BJ (cell line): ENCODE data around the gene C2CD2. TPM values are rescaled to one million over a fixed set of nuclear protein-coding genes. Genes with fewer than 3 reads are reported as not detected.

Experiments used
- CTCF ChIA-PET: fragments of 350-600 bp; formaldehyde crosslinking; extraction: SDS; loops from one replicate; lab custom pipeline; 2021; ENCODE audit warnings: antibody characterized with exemption, inconsistent platforms; lab: Yijun Ruan, JAX
- POLR2A ChIA-PET: fragments of 300-600 bp; sonication (Branson Sonifier 250); formaldehyde crosslinking; extraction: SDS; loops from one replicate; lab custom pipeline; 2021; ENCODE audit warnings: antibody characterized with exemption; lab: Charles Lee
- DNase-seq: peaks from one replicate; pipeline ENCODE4 v3.0.0-alpha.2; 2011; ENCODE audit warnings: low read depth
- H3K27me3 ChIP-seq: 2 replicates; pipeline ENCODE4 v1.6.0; 2011; ENCODE audit warnings: low read length; ENCODE audit not compliant: control insufficient read depth, insufficient read depth
- H3K36me3 ChIP-seq: 2 replicates; pipeline ENCODE4 v1.5.1; 2011; ENCODE audit warnings: low read length; ENCODE audit not compliant: control insufficient read depth, insufficient read depth
- H3K4me3 ChIP-seq: 2 replicates; pipeline ENCODE4 v1.5.1; 2011; ENCODE audit warnings: low read depth, mild to moderate bottlenecking, control low read depth, low read length
- polyA plus RNA-seq: library from polyadenylated mRNA; depleted of rRNA; stranded (reverse); fragments of >200 nt; gene quantifications from 2 replicates; pipeline ENCODE4 v1.2.3, GENCODE V29; 2011
- TF ChIP-seq, protein P1 (sequence below): IDR thresholded peaks from 2 replicates; pipeline ENCODE4 v1.5.1; 2011; ENCODE audit warnings: low read depth, mild to moderate bottlenecking, control low read depth, inconsistent platforms, low read length, moderate library complexity; ENCODE audit not compliant: insufficient read depth

Gene C2CD2
- polyA plus RNA-seq, 1 experiment, result 21.9 TPM

DNA sequence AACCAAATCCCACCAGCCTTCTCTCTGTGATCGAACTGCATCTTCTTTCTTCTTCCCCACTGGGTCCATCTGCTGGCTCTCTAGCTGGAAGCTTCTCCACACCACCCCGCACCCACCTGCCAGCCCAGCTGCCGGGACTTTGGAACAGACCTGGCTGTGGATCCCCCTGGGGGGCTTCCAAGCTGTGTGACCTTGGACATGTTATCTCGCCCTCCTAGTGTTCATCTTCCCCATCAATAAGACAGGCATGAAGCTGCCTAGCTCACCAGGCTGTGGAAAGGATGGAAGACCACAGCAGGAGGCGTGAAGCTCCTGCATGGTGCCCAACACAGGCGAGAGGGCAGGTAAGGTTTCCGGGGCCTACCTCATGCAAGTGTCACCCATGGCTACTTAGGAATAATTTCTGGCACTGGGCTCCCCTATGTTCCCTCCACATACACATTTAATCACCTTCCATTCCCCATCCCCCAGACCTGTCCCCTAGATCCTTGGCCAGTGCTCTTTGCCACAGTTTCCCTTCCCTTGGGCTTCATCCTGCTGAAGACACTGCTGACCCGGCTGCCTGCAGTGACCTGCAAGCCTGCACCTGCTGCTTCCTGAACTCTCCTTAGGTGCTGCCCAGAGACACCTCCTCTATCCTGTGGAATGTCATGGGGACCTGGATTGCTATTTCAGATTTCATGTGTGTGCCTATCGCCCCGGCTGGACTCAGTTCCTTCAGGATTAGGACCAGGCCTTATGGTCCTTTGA lies 13.2 kb upstream of the C2CD2 start:
- TF ChIP-seq, protein P1, sequence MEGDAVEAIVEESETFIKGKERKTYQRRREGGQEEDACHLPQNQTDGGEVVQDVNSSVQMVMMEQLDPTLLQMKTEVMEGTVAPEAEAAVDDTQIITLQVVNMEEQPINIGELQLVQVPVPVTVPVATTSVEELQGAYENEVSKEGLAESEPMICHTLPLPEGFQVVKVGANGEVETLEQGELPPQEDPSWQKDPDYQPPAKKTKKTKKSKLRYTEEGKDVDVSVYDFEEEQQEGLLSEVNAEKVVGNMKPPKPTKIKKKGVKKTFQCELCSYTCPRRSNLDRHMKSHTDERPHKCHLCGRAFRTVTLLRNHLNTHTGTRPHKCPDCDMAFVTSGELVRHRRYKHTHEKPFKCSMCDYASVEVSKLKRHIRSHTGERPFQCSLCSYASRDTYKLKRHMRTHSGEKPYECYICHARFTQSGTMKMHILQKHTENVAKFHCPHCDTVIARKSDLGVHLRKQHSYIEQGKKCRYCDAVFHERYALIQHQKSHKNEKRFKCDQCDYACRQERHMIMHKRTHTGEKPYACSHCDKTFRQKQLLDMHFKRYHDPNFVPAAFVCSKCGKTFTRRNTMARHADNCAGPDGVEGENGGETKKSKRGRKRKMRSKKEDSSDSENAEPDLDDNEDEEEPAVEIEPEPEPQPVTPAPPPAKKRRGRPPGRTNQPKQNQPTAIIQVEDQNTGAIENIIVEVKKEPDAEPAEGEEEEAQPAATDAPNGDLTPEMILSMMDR, result no peak
- H3K27me3 ChIP-seq, result peaks cover 7% of the 10 kb centered on the region
- POLR2A ChIA-PET, result no interaction called here
- DNase-seq, result no peak
- H3K36me3 ChIP-seq, result no peaks in the 10 kb centered on the region
- CTCF ChIA-PET, result interaction anchor here (0.8 to 1.5 kb wide), 2 partner anchors 9 to 34 kb away, joined by 3 to 6 read pairs; no protein-coding TSS in a partner anchor
- no peak overlapping the region for H3K4me3 ChIP-seq

DNA sequence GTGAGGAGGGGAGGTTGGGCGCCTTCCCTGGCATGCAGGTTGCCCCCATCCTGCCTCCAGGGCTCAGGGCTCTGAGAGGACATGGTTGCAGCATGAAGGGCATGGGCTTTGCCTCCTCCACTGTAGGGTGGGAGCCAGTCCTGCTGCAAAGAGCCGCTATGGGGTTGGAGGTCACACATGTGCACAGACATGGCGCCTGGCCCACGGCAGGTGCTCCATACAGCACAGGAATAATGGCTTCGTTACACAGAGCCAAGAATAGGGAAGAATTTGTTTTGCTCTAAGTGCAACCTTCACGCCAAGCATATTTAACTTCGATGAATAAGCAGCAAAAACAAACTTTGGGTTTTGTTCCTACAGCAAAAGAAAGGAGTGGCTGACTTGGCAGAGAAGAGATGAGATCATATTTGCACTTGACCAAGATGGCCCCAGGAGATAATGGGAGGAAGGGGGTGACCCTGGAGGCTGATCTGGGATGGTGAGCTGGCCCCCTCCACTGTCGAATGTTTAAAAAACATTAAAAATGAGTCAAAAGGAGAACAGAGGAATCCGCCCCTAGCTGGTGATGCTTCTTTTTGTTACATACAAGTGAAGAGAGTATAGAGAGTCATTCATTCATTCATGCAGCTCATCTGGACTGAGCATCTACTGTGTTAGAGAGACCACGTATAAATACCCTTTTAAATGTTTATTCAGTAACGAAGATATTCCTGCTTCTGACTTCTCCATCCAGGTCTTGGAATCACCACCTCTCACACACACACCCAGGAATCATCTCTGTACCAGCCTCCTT lies 12.4 kb upstream of the C2CD2 start:
- Histone ChIP-seq H3K4me3 (no peak overlapping the region), H3K36me3 (no peaks in the 10 kb centered on the region), H3K27me3 (peaks cover 7% of the 10 kb centered on the region)
- DNase-seq, result no peak
- TF ChIP-seq, protein P1, result no peak
- ChIA-PET POLR2A (no interaction called here), CTCF (interaction anchor here (1.5 kb wide), 1 partner anchor 8 kb away, joined by 6 read pairs; no protein-coding TSS in a partner anchor)

DNA sequence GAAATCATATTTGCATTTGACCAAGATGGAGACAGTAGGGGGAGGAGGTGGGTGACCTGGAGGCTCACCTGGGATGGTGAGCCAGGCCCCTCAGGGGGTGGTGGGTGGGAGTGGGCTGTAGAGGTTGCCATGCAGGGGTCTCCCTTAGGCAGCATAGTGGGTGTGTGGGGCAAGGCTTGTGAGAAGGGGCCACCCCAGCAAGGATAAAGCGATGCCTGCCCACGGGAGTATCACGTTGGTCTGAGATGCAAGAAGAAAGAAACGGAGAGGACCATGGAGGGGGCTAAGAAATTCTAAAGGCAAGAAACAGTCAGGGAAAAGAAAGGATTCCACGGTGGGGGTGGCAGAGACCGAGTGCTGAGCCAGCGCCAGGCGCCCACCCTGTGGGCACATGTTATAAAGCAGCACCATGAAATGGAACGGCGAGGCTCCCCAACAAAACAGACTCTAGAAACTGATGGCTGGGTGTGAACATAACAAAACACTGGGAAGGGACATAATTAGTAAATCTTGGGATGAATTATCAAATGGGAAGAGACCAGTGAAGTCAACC lies 11.7 kb upstream of the C2CD2 start:
- H3K36me3 ChIP-seq, result no peaks in the 10 kb centered on the region
- ChIA-PET POLR2A (no interaction called here), CTCF (no interaction called here)
- H3K4me3 ChIP-seq, result no peak overlapping the region
- TF ChIP-seq, protein P1, result no peak
- DNase-seq, result no peak
- peaks cover 7% of the 10 kb centered on the region for H3K27me3 ChIP-seq

DNA sequence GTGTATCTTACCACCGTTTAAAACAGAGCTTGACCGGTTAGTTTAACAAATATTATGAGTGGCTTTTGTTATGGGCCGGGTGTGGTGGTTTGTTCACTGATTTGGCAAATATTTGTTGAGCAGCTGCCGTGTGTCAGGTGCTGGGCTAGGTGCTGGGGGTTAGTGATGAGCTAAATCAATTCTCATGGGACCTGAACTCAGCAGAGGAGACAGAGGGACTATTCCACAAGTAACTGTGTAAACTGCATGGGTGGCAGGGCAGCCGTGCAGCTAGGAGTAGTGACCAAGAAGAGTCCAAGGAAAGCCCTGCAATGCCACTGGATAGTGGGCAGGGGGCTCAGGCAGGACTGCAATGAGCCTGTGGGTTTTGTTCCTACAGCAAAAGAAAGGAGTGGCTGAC lies 11.2 kb upstream of the C2CD2 start:
- no peak for DNase-seq
- H3K4me3 ChIP-seq, result no peak overlapping the region
- CTCF ChIA-PET, result no interaction called here
- TF ChIP-seq, protein P1, result no peak
- H3K27me3 ChIP-seq, result peaks cover 7% of the 10 kb centered on the region
- POLR2A ChIA-PET, result no interaction called here
- H3K36me3 ChIP-seq, result no peaks in the 10 kb centered on the region

DNA sequence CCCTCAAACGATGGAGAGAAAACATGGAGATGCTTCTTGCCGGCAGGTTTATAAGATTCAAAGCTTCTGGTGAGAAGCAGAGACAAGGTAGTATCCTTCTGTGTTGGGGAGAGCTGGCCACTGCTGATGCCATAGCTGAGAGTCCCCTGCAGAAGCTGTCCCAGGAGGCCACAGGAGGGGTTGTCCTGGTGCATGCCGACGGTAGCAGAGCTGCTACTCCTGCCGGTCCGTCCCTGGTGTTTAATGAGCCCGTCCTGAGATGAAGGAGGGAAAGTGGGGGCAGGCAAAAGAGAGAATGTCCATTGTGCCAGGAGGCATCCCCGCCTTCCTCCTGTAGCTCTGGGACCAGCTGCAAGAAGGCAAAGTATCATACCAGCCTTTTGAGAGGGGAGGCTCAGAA lies 10.4 kb upstream of the C2CD2 start:
- Histone ChIP-seq H3K4me3 (no peak overlapping the region), H3K27me3 (peaks cover 7% of the 10 kb centered on the region), H3K36me3 (no peaks in the 10 kb centered on the region)
- TF ChIP-seq, protein P1, result no peak
- no peak for DNase-seq
- ChIA-PET CTCF (interaction anchor here (1.0 to 1.3 kb wide), 2 partner anchors 139 to 150 kb away, joined by 3 read pairs; no protein-coding TSS in a partner anchor), POLR2A (no interaction called here)
